Effector memory CD4-positive, alpha-beta T cell (primary cell): Measurements from ENCODE around the gene FBXO41.
"Not testable (repeated sequence)": the region's sequence is repeated elsewhere in the genome, so short reads cannot be mapped to it uniquely, and the experiment has no call there.

ENCODE experiments used
- DNase-seq, 3 donors: peaks; one replicate each; pipeline ENCODE4 v3.0.0-alpha.2; 2020
- H3K27ac ChIP-seq: 2 replicates; pipeline ENCODE4 v1.7.0; 2013; ENCODE audit warnings: mild to moderate bottlenecking, low read length, moderate library complexity; ENCODE audit not compliant: insufficient read depth, poor library complexity, severe bottlenecking
- H3K27me3 ChIP-seq: replicated peaks from 2 replicates; pipeline ENCODE4 v1.7.0; 2013; ENCODE audit warnings: mild to moderate bottlenecking, low read length; ENCODE audit not compliant: insufficient read depth, control insufficient read depth, poor library complexity, severe bottlenecking
- H3K36me3 ChIP-seq: 2 replicates; pipeline ENCODE4 v1.7.0; 2013; ENCODE audit warnings: mild to moderate bottlenecking, low read length, moderate library complexity; ENCODE audit not compliant: control insufficient read depth, insufficient read depth
- H3K4me1 ChIP-seq: 2 replicates; pipeline ENCODE4 v1.7.0; 2013; ENCODE audit warnings: low read length, mild to moderate bottlenecking; ENCODE audit not compliant: control insufficient read depth, insufficient read depth, poor library complexity, severe bottlenecking
- H3K4me3 ChIP-seq: 2 replicates; pipeline ENCODE4 v1.7.0; 2013; ENCODE audit warnings: low read length, low read depth, mild to moderate bottlenecking; ENCODE audit not compliant: insufficient read depth, poor library complexity, severe bottlenecking
- H3K9me3 ChIP-seq: 2 replicates; pipeline ENCODE4 v1.7.0; 2013; ENCODE audit warnings: mild to moderate bottlenecking, low read length, moderate library complexity; ENCODE audit not compliant: control insufficient read depth

The FBXO41 gene

DNA sequence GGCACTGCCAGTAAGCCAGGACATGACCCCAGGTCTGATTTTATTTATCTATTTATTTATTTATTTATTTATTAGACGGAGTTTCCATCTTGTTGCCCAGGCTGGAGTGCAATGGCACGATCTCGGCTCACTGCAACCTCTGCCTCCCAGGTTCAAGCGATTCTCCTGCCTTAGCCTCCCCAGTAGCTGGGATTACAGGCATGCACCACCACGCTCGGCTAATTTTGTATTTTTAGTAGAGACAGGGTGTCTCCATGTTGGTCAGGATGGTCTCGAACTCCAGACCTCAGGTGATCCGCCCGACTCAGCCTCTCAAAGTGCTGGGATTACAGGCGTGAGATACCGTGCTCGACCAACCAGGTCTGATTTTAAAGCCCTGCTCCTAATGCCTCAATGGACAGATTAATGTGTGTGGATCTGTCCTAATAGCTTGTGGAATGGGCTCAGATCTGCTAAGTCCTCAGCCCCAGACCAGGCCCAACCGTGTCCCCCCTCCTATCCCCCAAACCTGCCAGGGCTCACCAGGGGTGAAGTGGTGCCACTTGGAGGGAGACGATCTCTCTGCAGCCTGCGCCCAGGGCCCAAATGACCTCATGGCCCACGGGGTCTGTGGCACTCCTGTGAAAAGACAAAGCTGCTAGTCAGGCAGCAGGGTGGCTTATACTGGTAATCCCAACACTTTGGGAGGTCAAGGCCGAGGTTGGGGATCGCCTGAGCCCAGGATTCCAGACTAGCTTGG lies 21.4 kb downstream of the FBXO41 start:
- not testable (repeated sequence) for H3K27ac ChIP-seq, H3K9me3 ChIP-seq, H3K36me3 ChIP-seq, H3K4me3 ChIP-seq, H3K4me1 ChIP-seq, H3K27me3 ChIP-seq, DNase-seq

DNA sequence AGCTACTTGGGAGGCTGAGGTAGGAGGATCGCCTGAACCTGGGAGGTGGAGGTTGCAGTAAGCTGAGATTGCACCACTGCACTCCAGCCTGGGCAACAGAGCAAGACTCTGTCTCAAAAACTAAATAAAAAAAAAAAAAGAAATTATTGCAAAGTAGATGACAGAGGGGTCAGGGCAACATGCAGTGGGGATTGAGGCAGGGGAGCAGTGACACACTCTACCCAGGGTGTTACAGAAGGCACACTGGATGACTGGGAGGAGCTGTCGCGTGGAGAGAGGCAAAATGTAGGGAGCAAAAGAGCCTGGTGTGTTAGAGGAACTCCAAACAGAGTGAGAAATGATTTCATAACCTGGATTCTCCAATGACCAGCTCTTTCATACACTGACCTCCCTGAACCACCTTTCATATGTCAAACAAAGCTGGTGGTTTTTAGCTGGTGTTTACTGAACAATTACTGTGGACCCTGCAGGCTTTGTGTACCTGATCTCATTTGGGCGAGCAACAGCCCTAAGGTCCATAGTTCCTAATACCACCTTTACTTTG lies 22.1 kb downstream of the FBXO41 start:
- Histone ChIP-seq H3K9me3 (no peaks in the 10 kb centered on the region), H3K4me3 (no peak overlapping the region), H3K27me3 (no peaks in the 10 kb centered on the region), H3K4me1 (peaks cover 5% of the 10 kb centered on the region), H3K36me3 (no peaks in the 10 kb centered on the region), H3K27ac (no peak overlapping the region)
- DNase-seq, result no peak

DNA sequence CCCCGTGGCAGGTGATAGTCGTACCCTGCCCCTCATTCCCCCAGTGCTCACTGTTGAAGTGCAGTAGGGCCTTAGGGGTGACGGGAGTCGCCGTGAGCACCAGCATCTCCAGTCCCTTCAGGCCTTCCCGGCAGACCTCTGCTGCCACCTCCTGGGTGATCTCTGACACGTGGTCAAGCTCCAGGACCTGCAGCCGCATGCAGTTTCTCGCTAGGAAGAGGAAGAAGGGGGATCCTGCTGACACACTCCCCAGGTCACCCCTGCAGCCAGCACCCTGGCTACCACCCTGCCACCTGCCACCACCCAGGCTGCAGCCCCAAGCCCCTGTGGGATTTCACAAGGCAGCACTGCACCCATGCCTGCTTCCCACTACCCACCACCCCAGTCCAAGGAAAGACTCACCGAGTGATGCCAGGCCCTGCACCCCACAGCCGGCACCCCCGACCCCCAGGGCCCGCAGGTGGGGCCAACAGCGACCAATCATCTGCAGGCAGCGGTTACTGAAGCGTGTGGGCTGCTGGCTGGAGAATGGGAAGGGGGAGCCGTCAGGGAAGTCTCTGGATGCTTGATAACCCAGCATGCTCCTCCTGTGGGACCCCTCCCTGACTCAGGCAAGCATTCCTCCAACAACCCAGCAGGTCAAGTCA lies 23.8 kb downstream of the FBXO41 start:
- Histone ChIP-seq H3K36me3 (no peaks in the 10 kb centered on the region), H3K4me3 (no peak overlapping the region)

DNA sequence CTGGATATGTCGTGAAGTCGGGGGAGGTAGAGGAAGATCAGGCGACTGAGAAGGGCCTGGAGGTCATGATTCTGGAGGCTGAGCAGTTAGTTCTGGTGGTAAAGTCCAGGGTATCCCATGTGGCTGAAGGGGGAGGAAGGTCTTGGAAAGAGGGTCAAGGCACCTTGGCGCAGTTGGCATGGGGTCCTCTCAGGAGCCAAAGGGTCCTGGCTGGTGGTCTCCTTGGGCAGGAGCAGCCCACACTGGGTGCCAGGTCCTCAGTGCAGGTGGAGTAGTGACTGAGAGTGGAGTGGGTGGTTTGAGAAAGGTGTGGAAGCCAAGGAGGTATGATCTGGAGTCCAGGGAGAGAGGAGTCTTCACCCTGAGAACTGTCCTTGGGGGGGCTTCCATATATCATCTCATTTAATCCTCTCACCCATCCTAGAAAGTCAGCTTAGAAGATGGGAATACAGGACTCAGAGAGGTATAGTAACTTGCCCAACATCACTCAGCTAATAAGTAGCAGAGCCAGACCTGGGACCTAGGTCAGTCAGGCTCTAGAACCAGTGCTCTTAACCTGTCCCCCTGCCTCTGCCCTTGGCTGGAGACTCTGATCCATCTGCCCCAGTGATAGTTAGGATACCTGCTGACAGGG lies 24.5 kb downstream of the FBXO41 start:
- Histone ChIP-seq H3K36me3 (no peaks in the 10 kb centered on the region), H3K27ac (no peak overlapping the region), H3K27me3 (no peaks in the 10 kb centered on the region), H3K9me3 (no peaks in the 10 kb centered on the region), H3K4me1 (peaks cover 5% of the 10 kb centered on the region), H3K4me3 (no peak overlapping the region)
- DNase-seq, result no peak

More for the DNA sequence above, 23.8 kb downstream of the FBXO41 start:
- no peaks in the 10 kb centered on the region for H3K27me3 ChIP-seq
- H3K9me3 ChIP-seq, result no peaks in the 10 kb centered on the region
- no peak for DNase-seq
- peaks cover 5% of the 10 kb centered on the region for H3K4me1 ChIP-seq
- no peak overlapping the region for H3K27ac ChIP-seq

DNA sequence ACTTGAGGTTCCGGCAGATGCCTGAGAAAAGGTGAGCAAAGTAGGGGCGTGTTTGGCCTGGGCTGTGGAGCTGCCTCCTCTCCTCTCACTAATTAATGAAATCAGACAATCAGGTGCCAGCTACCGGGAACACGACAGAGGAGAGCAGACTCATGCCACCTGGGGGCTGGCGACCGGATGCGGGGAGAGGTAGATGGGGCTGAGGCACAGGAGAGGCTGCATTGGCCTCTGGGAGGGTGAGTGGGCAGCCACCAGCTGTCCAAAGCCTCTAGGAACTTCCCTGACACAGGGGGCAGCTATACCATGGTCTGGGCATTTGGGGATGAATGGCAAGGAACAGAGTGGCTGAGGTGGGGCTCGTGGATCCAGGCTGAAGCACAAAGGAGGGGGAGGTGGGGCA lies 25.0 kb downstream of the FBXO41 start:
- peaks cover 5% of the 10 kb centered on the region for H3K36me3 ChIP-seq
- DNase-seq, result no peak
- H3K27ac ChIP-seq, result no peak overlapping the region
- peaks cover 5% of the 10 kb centered on the region for H3K4me1 ChIP-seq
- no peaks in the 10 kb centered on the region for H3K9me3 ChIP-seq
- H3K27me3 ChIP-seq, result no peaks in the 10 kb centered on the region
- no peak overlapping the region for H3K4me3 ChIP-seq

DNA sequence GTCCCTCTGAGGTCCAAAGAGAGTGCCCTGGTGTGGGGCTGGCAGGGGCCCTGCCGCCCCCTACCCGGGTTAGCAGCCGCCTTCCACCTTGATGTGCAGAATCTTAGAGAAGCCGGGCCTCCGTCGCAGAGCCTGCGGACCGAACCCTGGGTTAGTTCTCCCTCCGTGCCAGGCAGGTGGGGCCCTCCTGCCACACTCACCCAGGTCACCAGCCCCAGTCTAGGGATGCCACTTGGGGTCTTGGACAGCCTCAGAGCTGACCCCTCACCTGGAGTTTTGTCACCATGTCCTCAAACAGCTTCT lies 25.4 kb downstream of the FBXO41 start:
- Histone ChIP-seq H3K27ac (no peak overlapping the region), H3K4me3 (no peak overlapping the region), H3K36me3 (peaks cover 9% of the 10 kb centered on the region), H3K27me3 (no peaks in the 10 kb centered on the region), H3K4me1 (peaks cover 5% of the 10 kb centered on the region), H3K9me3 (no peaks in the 10 kb centered on the region)
- DNase-seq, result no peak

DNA sequence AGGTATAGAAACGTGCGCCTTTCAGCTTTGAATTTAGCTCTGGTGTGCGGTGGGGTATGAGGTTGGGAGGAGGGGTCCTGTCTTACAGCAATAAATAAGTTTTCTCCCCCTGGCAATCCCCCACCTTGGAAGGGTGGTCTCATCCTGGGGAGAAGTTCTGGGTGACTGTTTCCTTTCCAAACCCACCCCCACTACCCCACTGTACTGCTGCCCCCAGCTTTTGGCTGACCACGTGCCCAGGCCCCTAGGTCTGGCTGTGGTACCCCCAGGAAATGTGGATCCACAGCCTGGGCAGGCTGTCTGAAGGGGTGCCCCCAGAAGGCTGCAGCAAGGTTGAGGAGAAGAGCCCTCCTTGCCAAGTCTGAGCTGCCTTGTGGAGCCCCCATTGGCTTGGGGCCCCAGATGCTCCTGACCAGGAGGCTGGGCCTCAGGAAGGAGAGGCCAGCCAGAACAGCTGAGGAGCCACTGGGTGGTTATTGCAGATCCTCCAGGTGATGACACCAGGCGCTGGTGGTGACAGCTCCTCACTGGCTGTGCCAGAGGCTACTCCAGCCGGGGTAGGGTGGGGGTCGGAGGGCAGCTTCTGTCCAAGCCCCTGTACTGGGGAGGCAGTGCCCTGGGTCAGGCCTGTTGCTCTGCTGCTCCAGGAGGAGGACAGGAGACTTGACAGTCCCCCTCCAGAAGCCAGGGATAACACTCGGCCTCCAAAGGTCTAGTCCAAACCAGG lies 25.9 kb downstream of the FBXO41 start:
- no peak for DNase-seq
- no peak overlapping the region for H3K4me3 ChIP-seq
- no peaks in the 10 kb centered on the region for H3K27me3 ChIP-seq
- peaks cover 14% of the 10 kb centered on the region for H3K36me3 ChIP-seq
- peaks cover 5% of the 10 kb centered on the region for H3K4me1 ChIP-seq
- no peaks in the 10 kb centered on the region for H3K9me3 ChIP-seq
- no peak overlapping the region for H3K27ac ChIP-seq

DNA sequence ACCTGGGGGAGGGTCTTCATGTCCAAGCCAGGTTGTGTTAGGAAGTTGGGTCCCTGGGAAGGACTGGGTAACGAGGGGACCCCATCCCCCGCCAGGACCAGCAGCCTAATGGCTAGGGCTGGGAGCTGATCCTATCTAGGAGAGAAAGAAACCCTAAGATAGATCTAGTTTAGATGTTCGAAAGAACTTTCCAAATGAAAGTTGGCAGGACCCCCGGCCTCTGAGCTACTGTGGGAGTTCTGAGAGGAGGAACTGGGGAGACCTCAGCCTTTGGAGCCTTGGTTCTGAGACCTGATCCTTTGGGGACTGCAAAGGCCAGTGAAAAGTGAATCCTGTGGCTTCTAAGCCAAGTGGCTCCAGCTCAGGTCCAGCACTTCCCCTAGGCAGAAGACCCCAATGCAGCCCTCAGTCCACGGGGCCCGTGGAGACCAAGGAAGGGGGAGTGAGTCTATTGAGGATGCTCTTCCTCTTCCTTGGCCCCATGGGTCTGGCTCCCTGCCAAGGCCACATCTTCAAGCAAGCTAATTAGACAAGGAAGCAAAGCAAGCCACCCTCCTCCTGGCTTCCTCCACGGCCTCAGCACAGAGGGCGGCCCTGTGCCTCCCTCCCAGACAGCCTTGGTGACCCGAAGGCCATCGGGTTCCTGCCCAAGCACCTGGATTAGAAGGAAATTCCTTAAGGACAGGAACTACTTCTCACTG lies 26.7 kb downstream of the FBXO41 start:
- Histone ChIP-seq H3K4me3 (no peak overlapping the region), H3K9me3 (no peaks in the 10 kb centered on the region), H3K4me1 (peaks cover 5% of the 10 kb centered on the region), H3K27me3 (no peaks in the 10 kb centered on the region), H3K36me3 (peaks cover 22% of the 10 kb centered on the region), H3K27ac (no peak overlapping the region)
- DNase-seq, result no peak

DNA sequence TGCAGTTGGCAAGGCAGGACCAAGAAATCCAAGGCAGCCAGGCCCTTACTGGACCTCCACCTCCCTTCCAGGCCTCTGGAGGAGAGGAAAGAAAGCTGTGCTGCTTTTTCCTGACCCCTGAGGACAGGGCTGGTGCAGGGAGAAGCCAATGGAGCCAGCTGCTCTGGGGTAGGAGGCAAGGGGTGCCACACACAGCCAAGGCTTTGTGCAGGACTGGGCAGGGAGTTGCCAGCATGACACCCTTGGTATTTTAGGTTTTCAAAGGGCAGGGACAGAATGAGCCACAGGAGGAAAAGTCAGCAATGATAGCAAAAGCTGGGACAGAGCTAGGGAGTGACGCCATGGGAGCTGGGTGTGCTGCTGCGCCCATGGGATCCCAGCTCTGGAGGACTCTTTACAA lies 27.3 kb downstream of the FBXO41 start:
- H3K36me3 ChIP-seq, result peaks cover 25% of the 10 kb centered on the region
- H3K4me1 ChIP-seq, result peaks cover 5% of the 10 kb centered on the region
- H3K27me3 ChIP-seq, result no peaks in the 10 kb centered on the region
- H3K4me3 ChIP-seq, result no peak overlapping the region
- no peak for DNase-seq
- H3K9me3 ChIP-seq, result no peaks in the 10 kb centered on the region
- no peak overlapping the region for H3K27ac ChIP-seq
